ENCODE results near the gene PTPRG.

Gene PTPRG

GRCh38 chr3:61924090-61924735 lies 362.8 kb downstream of the PTPRG start:
- DNase-seq: no peak
- TF ChIP-seq POLR2A (IDR thresholded peaks at IDR 0.05; ENCODE audit: low read length) (no peak), GATA1 (IDR thresholded peaks at IDR 0.05; ENCODE audit: low read depth, low read length) (no peak)

- TF ChIP-seq POLR2A (IDR thresholded peaks at IDR 0.05; ENCODE audit: low read length) (no peak), GATA1 (IDR thresholded peaks at IDR 0.05; ENCODE audit: low read depth, low read length) (no peak)
- no peak for DNase-seq
Observed at GRCh38 chr3:61924991-61925390, 363.6 kb downstream of the PTPRG start.

- DNase-seq: no peak
- TF ChIP-seq GATA1 (IDR thresholded peaks at IDR 0.05; ENCODE audit: low read depth, low read length): no peak
- TF ChIP-seq POLR2A (IDR thresholded peaks at IDR 0.05; ENCODE audit: low read length): no peak
Observed at GRCh38 chr3:61925721-61926120, 364.4 kb downstream of the PTPRG start.

- no peak for TF ChIP-seq GATA1 (IDR thresholded peaks at IDR 0.05; ENCODE audit: low read depth, low read length)
- TF ChIP-seq POLR2A (IDR thresholded peaks at IDR 0.05; ENCODE audit: low read length): no peak
- DNase-seq: no peak
Observed at GRCh38 chr3:61926923-61927322, 365.6 kb downstream of the PTPRG start.

GRCh38 chr3:61927332-61927731 lies 366.0 kb downstream of the PTPRG start:
- TF ChIP-seq GATA1 (IDR thresholded peaks at IDR 0.05; ENCODE audit: low read depth, low read length) (no peak), POLR2A (IDR thresholded peaks at IDR 0.05; ENCODE audit: low read length) (no peak)

GRCh38 chr3:61928039-61928438 lies 366.7 kb downstream of the PTPRG start:
- TF ChIP-seq POLR2A (IDR thresholded peaks at IDR 0.05; ENCODE audit: low read length) (no peak), GATA1 (IDR thresholded peaks at IDR 0.05; ENCODE audit: low read depth, low read length) (no peak)
- DNase-seq: no peak

More at GRCh38 chr3:61927332-61927731, 366.0 kb downstream of the PTPRG start:
- DNase-seq: no peak

GRCh38 chr3:61928776-61929314 lies 367.5 kb downstream of the PTPRG start:
- no peak for DNase-seq
- TF ChIP-seq GATA1 (IDR thresholded peaks at IDR 0.05; ENCODE audit: low read depth, low read length): no peak
- TF ChIP-seq POLR2A (IDR thresholded peaks at IDR 0.05; ENCODE audit: low read length): no peak

- no peak for DNase-seq
Observed at GRCh38 chr3:61929617-61930016, 368.2 kb downstream of the PTPRG start.

GRCh38 chr3:61932499-61932898 lies 371.1 kb downstream of the PTPRG start:
- TF ChIP-seq GATA1 (IDR thresholded peaks at IDR 0.05; ENCODE audit: low read depth, low read length): no peak
- TF ChIP-seq POLR2A (IDR thresholded peaks at IDR 0.05; ENCODE audit: low read length): no peak

More at GRCh38 chr3:61929617-61930016, 368.2 kb downstream of the PTPRG start:
- TF ChIP-seq POLR2A (IDR thresholded peaks at IDR 0.05; ENCODE audit: low read length) (no peak), GATA1 (IDR thresholded peaks at IDR 0.05; ENCODE audit: low read depth, low read length) (no peak)

GRCh38 chr3:61933798-61934504 lies 372.6 kb downstream of the PTPRG start:
- DNase-seq: no peak
- TF ChIP-seq GATA1 (IDR thresholded peaks at IDR 0.05; ENCODE audit: low read depth, low read length): no peak
- TF ChIP-seq POLR2A (IDR thresholded peaks at IDR 0.05; ENCODE audit: low read length): no peak

More at GRCh38 chr3:61932499-61932898, 371.1 kb downstream of the PTPRG start:
- DNase-seq: no peak

GRCh38 chr3:61934505-61934871 lies 373.1 kb downstream of the PTPRG start:
- no peak for DNase-seq
- TF ChIP-seq GATA1 (IDR thresholded peaks at IDR 0.05; ENCODE audit: low read depth, low read length) (no peak), POLR2A (IDR thresholded peaks at IDR 0.05; ENCODE audit: low read length) (no peak)

- no peak for TF ChIP-seq GATA1 (IDR thresholded peaks at IDR 0.05; ENCODE audit: low read depth, low read length)
- TF ChIP-seq POLR2A (IDR thresholded peaks at IDR 0.05; ENCODE audit: low read length): no peak
- DNase-seq: no peak
Observed at GRCh38 chr3:61935814-61936213, 374.4 kb downstream of the PTPRG start.

GRCh38 chr3:61936344-61936937 lies 375.1 kb downstream of the PTPRG start:
- no peak for TF ChIP-seq GATA1 (IDR thresholded peaks at IDR 0.05; ENCODE audit: low read depth, low read length)
- TF ChIP-seq POLR2A (IDR thresholded peaks at IDR 0.05; ENCODE audit: low read length): no peak
- DNase-seq: peak; percentile 3 to 31

- no peak for DNase-seq
- no peak for TF ChIP-seq POLR2A (IDR thresholded peaks at IDR 0.05; ENCODE audit: low read length)
- no peak for TF ChIP-seq GATA1 (IDR thresholded peaks at IDR 0.05; ENCODE audit: low read depth, low read length)
Observed at GRCh38 chr3:61937477-61937876, 376.1 kb downstream of the PTPRG start.
